ENCODE measurements around the gene NTM.

DNA sequence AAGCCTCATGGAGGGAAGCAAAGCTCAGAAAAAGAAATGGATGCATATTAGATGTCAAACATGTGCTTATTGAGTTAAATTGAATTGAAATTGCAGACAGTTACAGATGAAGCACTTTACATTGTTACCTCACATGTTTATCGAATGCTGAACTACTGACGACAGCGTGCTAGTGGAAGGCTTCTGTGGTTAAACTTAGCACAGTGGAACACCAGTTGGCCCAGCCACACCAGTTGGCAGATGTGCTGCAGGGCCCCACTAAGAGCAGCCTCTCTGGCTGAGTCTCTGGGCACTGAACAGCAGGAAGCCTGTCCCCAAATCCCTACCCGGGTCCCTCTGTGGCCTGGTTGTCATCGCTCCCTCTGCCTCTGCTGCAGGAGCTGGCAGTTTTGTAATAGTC, 242.1 kb downstream of the NTM start:
- TF ChIP-seq, protein P1, sequence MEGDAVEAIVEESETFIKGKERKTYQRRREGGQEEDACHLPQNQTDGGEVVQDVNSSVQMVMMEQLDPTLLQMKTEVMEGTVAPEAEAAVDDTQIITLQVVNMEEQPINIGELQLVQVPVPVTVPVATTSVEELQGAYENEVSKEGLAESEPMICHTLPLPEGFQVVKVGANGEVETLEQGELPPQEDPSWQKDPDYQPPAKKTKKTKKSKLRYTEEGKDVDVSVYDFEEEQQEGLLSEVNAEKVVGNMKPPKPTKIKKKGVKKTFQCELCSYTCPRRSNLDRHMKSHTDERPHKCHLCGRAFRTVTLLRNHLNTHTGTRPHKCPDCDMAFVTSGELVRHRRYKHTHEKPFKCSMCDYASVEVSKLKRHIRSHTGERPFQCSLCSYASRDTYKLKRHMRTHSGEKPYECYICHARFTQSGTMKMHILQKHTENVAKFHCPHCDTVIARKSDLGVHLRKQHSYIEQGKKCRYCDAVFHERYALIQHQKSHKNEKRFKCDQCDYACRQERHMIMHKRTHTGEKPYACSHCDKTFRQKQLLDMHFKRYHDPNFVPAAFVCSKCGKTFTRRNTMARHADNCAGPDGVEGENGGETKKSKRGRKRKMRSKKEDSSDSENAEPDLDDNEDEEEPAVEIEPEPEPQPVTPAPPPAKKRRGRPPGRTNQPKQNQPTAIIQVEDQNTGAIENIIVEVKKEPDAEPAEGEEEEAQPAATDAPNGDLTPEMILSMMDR (conservative IDR thresholded peaks at IDR 0.05 in 1 of 2, IDR thresholded peaks at IDR 0.05 in 1 of 2; ENCODE audit: low read depth in 1 of 2, low read length in 2 of 2) = no peak
- TF ChIP-seq EZH2 (IDR thresholded peaks at IDR 0.05; ENCODE audit: low read length, missing control alignments) = no peak
